GDM1 (cell line): ENCODE data around the gene TAF11L7.
"Not testable (repeated sequence)": the region's sequence is repeated elsewhere in the genome, so short reads cannot be mapped to it uniquely, and the experiment has no call there.

Experiments used
- DNase-seq: peaks from one replicate; lab custom pipeline; 2025; lab: John Stamatoyannopoulos, UW

TAF11L7 gene

GRCh38 chr5:17585658-17586057 lies at the start of gene TAF11L7:
Gene TAF11L7, minus strand, starts transcription at chr5:17585758.
- not testable (repeated sequence) for DNase-seq

GRCh38 chr5:17634160-17634559 lies 48.6 kb upstream of the TAF11L7 start, which contains the start of gene TAF11L14:
Gene TAF11L14, plus strand, starts transcription at chr5:17634460.
- no peak for DNase-seq

- not testable (repeated sequence) for DNase-seq
Observed at GRCh38 chr5:17631788-17632187, 46.2 kb upstream of the TAF11L7 start, which contains the start of gene TAF11L13. Gene TAF11L13, plus strand, starts transcription at chr5:17632088.

- DNase-seq, result no peak
Observed at GRCh38 chr5:17625686-17626085, 40.1 kb upstream of the TAF11L7 start.

GRCh38 chr5:17620627-17621026 lies 35.1 kb upstream of the TAF11L7 start:
- DNase-seq, result no peak

GRCh38 chr5:17619354-17619753 lies 33.8 kb upstream of the TAF11L7 start:
- no peak for DNase-seq

GRCh38 chr5:17614872-17615605 lies 29.5 kb upstream of the TAF11L7 start:
- DNase-seq, result no peak

- not testable (repeated sequence) for DNase-seq
Observed at GRCh38 chr5:17610092-17610491, 24.5 kb upstream of the TAF11L7 start, which contains the start of gene TAF11L12. Gene TAF11L12, plus strand, starts transcription at chr5:17610392.

- not testable (repeated sequence) for DNase-seq
Observed at GRCh38 chr5:17607461-17607860, 21.9 kb upstream of the TAF11L7 start.

- no peak for DNase-seq
Observed at GRCh38 chr5:17604951-17605350, 19.4 kb upstream of the TAF11L7 start.

GRCh38 chr5:17603880-17604279 lies 18.3 kb upstream of the TAF11L7 start, which contains the start of gene TAF11L11:
Gene TAF11L11, plus strand, starts transcription at chr5:17604183.
- not testable (repeated sequence) for DNase-seq

GRCh38 chr5:17597728-17598127 lies 12.2 kb upstream of the TAF11L7 start, which contains the start of gene TAF11L10:
Gene TAF11L10, minus strand, starts transcription at chr5:17597828.
- not testable (repeated sequence) for DNase-seq

- not testable (repeated sequence) for DNase-seq
Observed at GRCh38 chr5:17594255-17594654, 8.7 kb upstream of the TAF11L7 start, which contains the start of gene TAF11L9. Gene TAF11L9, minus strand, starts transcription at chr5:17594394.

GRCh38 chr5:17590860-17591259 lies 5.3 kb upstream of the TAF11L7 start, which contains the start of gene TAF11L8:
Gene TAF11L8, minus strand, starts transcription at chr5:17590960.
- DNase-seq, result not testable (repeated sequence)
